HL-60 (cell line): Measurements from ENCODE around the gene WNT10A.

ENCODE experiments used
- DNase-seq, 2 experiments: peaks; one replicate each; pipeline ENCODE4 v3.0.0-alpha.2; 2010 to 2020; ENCODE audit warnings: low read depth in 1 of 2, low spot score in 1 of 2
- H3K27ac ChIP-seq: fragments of 250-450 bp; sonication (Bioruptor Pico); replicated peaks from 2 replicates; pipeline ENCODE4 v1.5.1; 2020; ENCODE audit warnings: mild to moderate bottlenecking, moderate library complexity
- H3K27me3 ChIP-seq: fragments of 250-450 bp; sonication (Bioruptor Pico); 2 replicates; pipeline ENCODE4 v1.5.1; 2021; ENCODE audit warnings: mild to moderate bottlenecking, moderate library complexity; ENCODE audit not compliant: insufficient read depth, poor library complexity, severe bottlenecking
- H3K4me3 ChIP-seq: replicated peaks from 2 replicates; pipeline ENCODE4 v1.5.1; 2011; ENCODE audit warnings: mild to moderate bottlenecking, control low read depth, low read length; ENCODE audit not compliant: insufficient read depth
- GABPA ChIP-seq: IDR thresholded peaks from 2 replicates; pipeline ENCODE4 v1.6.1; 2012; ENCODE audit warnings: low read depth
- POLR2AphosphoS5 ChIP-seq: IDR thresholded peaks from 2 replicates; pipeline ENCODE4 v1.6.1; 2012; ENCODE audit warnings: low read depth
- REST ChIP-seq: IDR thresholded peaks from 2 replicates; pipeline ENCODE4 v1.6.1; 2012; ENCODE audit warnings: low read depth; ENCODE audit not compliant: insufficient replicate concordance
- SPI1 ChIP-seq: IDR thresholded peaks from 2 replicates; pipeline ENCODE4 v1.6.1; 2012; ENCODE audit warnings: low read depth, mild to moderate bottlenecking, borderline replicate concordance
- TF ChIP-seq, protein P1 (sequence below): IDR thresholded peaks from one replicate; pipeline ENCODE4 v1.5.1; 2011; ENCODE audit warnings: low read length, control low read depth, inconsistent platforms; ENCODE audit not compliant: insufficient read depth

Gene WNT10A

GRCh38 chr2:218859556-218859987, 21.1 kb upstream of the WNT10A start, which contains the start of gene WNT6:
WNT6 (plus strand) TSS chr2:218859805; CDS start chr2:218860038, 233 bp downstream.
- TF ChIP-seq REST (no peak), SPI1 (no peak), GABPA (no peak), POLR2AphosphoS5 (no peak)
- TF ChIP-seq, protein P1, sequence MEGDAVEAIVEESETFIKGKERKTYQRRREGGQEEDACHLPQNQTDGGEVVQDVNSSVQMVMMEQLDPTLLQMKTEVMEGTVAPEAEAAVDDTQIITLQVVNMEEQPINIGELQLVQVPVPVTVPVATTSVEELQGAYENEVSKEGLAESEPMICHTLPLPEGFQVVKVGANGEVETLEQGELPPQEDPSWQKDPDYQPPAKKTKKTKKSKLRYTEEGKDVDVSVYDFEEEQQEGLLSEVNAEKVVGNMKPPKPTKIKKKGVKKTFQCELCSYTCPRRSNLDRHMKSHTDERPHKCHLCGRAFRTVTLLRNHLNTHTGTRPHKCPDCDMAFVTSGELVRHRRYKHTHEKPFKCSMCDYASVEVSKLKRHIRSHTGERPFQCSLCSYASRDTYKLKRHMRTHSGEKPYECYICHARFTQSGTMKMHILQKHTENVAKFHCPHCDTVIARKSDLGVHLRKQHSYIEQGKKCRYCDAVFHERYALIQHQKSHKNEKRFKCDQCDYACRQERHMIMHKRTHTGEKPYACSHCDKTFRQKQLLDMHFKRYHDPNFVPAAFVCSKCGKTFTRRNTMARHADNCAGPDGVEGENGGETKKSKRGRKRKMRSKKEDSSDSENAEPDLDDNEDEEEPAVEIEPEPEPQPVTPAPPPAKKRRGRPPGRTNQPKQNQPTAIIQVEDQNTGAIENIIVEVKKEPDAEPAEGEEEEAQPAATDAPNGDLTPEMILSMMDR: no peak
- no peak within 1 kb of the TSS for H3K4me3 ChIP-seq
- H3K27ac ChIP-seq: no peak within 1 kb of the TSS
- H3K27me3 ChIP-seq: peaks cover 68% of the 10 kb centered on the region
- no peak for DNase-seq

DNA sequence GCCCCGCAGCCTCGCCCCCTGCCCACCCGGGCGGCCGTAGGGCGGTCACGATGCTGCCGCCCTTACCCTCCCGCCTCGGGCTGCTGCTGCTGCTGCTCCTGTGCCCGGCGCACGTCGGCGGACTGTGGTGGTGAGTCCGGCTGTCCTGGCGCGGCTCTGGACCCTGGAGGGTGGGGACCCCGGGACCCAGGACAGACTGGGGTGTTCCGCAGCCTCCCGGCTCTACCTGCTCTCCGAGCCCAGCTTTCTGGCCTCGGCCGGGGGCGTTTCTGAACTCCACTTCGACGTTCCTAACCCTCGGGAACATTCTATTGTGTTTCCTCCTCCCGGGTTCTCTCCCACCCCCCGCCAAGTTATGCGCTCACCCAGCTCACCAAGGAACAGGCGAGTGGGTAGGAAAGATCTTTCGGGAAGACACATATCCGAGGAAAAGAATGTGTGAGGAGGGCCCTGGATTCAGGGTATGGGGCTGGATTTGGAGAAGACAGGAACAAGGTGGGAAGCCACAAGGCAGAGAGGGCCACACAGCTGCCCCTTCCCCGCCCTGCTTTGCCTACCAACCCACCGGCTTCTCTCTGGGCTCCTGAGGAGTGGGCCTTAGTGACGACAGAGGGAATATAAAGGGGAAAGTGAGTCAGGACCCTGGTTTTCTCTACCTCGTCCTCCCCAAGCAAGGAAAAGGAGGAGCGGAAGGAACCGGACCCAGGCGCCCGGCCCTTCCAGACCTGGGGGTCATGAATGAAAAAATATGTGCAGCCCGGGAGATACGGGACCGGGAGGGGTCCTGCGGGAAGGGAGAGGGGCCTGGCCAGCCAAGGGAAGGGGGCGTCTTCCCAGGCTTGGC, 20.4 kb upstream of the WNT10A start:
- no peak overlapping the region for H3K27ac ChIP-seq
- H3K27me3 ChIP-seq: peaks cover 63% of the 10 kb centered on the region
- TF ChIP-seq, protein P1: no peak
- no peak for TF ChIP-seq POLR2AphosphoS5
- TF ChIP-seq REST: no peak
- no peak for TF ChIP-seq GABPA
- no peak for TF ChIP-seq SPI1
- H3K4me3 ChIP-seq: no peak overlapping the region
- no peak for DNase-seq

- DNase-seq: no peak
- Histone ChIP-seq H3K27ac (no peak overlapping the region), H3K4me3 (no peak overlapping the region), H3K27me3 (peaks cover 59% of the 10 kb centered on the region)
- no peak for TF ChIP-seq REST
- TF ChIP-seq GABPA: no peak
- TF ChIP-seq, protein P1: no peak
- no peak for TF ChIP-seq SPI1
- no peak for TF ChIP-seq POLR2AphosphoS5
Observed at GRCh38 chr2:218860950-218861381, 19.7 kb upstream of the WNT10A start.
